Adrenal gland (tissue), 12 donors: ENCODE data around the gene SBK1. TPM values are rescaled to one million over a fixed set of nuclear protein-coding genes. Genes with fewer than 3 reads are reported as not detected.

ENCODE experiments used
- DNase-seq, 7 donors: peaks; one replicate each; pipeline ENCODE4 v3.0.0-alpha.2; 2019 to 2020
- H3K27ac ChIP-seq, 5 donors: fragments of 200-600 bp; sonication (generic) in 4 of 5; 1 replicate in 3 of 5; 2 replicates in 2 of 5; pipeline versions ENCODE4 v1.5.1 to v1.8.0; 2016 to 2020; ENCODE audit warnings: mild to moderate bottlenecking in 1 of 5
- H3K27me3 ChIP-seq: fragments of 200-600 bp; 2 replicates; pipeline ENCODE4 v1.8.0; 2021
- H3K36me3 ChIP-seq, 2 donors: fragments of 200-600 bp; replicated peaks in 1 of 2; 1 replicate in 1 of 2; 2 replicates in 1 of 2; pipeline versions ENCODE4 v1.5.1 to v1.8.0; 2018 to 2022
- H3K4me1 ChIP-seq, 2 donors: fragments of 200-600 bp; replicated peaks in 1 of 2; 1 replicate in 1 of 2; 2 replicates in 1 of 2; pipeline versions ENCODE4 v1.5.1 to v1.8.0; 2018 to 2021
- H3K4me3 ChIP-seq, 4 donors: fragments of 200-600 bp; sonication (generic) in 3 of 4; one replicate each; pipeline ENCODE4 v1.5.1; 2016 to 2018
- H3K9me3 ChIP-seq, 3 donors: fragments of 200-600 bp; sonication (generic) in 1 of 3; replicated peaks in 1 of 3; 1 replicate in 2 of 3; 2 replicates in 1 of 3; pipeline versions ENCODE4 v1.5.1 to v1.8.0; 2016 to 2021
- POLR2A ChIP-seq, 2 donors: fragments of 450-650 bp; IDR thresholded peaks; one replicate each; pipeline ENCODE4 v1.6.1; 2017; ENCODE audit warnings: antibody characterized with exemption in 2 of 2, mild to moderate bottlenecking in 2 of 2, moderate library complexity in 1 of 2
- WGBS, 4 donors: extraction: QIAGEN DNeasy Blood & Tissue Kit in 2 of 4; methylation state at CpG; one replicate each; pipeline versions ENCODE4 v1.1.5 to v1.1.7; 2013 to 2017; 5-methylcytosine and 5-hydroxymethylcytosine counted together
- intact Hi-C, 2 donors: fragments of 100-400 bp; cut with DNase I; formaldehyde crosslinking; loops; one replicate each; pipeline versions ENCODE4 v1.14.1 to v1.15.0; 2022 to 2023
- polyA plus RNA-seq, 3 donors: library from polyadenylated mRNA; stranded (reverse); fragments of 200-250 nt in 2 of 3; fragments of 350-450 nt in 1 of 3; fragmentation: Illumina TruSeq in 1 of 3; extraction: RNeasy Lipid Tissue Mini Kit (QIAGEN cat#74804) in 1 of 3; gene quantifications; one replicate each; pipeline ENCODE4 v1.2.3, GENCODE V29; 2013 to 2014
- total RNA-seq, 9 donors: library from RNA; depleted of rRNA in 4 of 9; stranded (reverse); fragments of >200 nt in 4 of 9; fragments of 120-200 nt in 1 of 9; fragmentation: NEBNext Ultra II Directional in 1 of 9; extraction: Animal tissue kit (Norgen Biotek cat#: 25700) in 1 of 9; gene quantifications; one replicate each; pipeline versions ENCODE4 v1.1.0 to v1.2.4, GENCODE V29; 2013 to 2023
- TF ChIP-seq, protein P1 (sequence below), 6 experiments: fragments of 450-650 bp in 4 of 6; fragments of 200-600 bp in 2 of 6; sonication (generic) in 1 of 6; IDR thresholded peaks; 1 replicate in 5 of 6; 2 replicates in 1 of 6; pipeline versions ENCODE4 v1.5.1 to v1.8.0; 2016 to 2021; ENCODE audit warnings: antibody characterized with exemption in 6 of 6, mild to moderate bottlenecking in 2 of 6, moderate library complexity in 1 of 6
- donor health status: healthy with polysubstance abuse.
- donor health status: Bipolar disorder and iron deficiency.
- donor health status: DM: yes; HTN: yes; CAD: no.
- donor health status: DM: no; HTN: no; CAD: no.
- donor health status: DM: no; HTN: no; CAD: no.
- donor health status: DM: yes; HTN: yes; CAD: no.

SBK1 gene
- total and polyA plus RNA-seq, 12 donors, result 0.57 to 6.9 (median 4.1) TPM

GRCh38 chr16:28313587-28313986, 21.3 kb downstream of the SBK1 start:
- 67 to 72% (median 70%) methylated on average over 7 to 11 of the region's 11 CpGs for WGBS, 4 donors
- H3K4me1 ChIP-seq, result no peaks in the 10 kb centered on the region
- no peak overlapping the region for H3K4me3 ChIP-seq
- no peaks in the 10 kb centered on the region for H3K36me3 ChIP-seq
- H3K27ac ChIP-seq, result no peak overlapping the region
- TF ChIP-seq POLR2A (IDR thresholded peaks at IDR 0.05), result no peak
- TF ChIP-seq, protein P1, sequence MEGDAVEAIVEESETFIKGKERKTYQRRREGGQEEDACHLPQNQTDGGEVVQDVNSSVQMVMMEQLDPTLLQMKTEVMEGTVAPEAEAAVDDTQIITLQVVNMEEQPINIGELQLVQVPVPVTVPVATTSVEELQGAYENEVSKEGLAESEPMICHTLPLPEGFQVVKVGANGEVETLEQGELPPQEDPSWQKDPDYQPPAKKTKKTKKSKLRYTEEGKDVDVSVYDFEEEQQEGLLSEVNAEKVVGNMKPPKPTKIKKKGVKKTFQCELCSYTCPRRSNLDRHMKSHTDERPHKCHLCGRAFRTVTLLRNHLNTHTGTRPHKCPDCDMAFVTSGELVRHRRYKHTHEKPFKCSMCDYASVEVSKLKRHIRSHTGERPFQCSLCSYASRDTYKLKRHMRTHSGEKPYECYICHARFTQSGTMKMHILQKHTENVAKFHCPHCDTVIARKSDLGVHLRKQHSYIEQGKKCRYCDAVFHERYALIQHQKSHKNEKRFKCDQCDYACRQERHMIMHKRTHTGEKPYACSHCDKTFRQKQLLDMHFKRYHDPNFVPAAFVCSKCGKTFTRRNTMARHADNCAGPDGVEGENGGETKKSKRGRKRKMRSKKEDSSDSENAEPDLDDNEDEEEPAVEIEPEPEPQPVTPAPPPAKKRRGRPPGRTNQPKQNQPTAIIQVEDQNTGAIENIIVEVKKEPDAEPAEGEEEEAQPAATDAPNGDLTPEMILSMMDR (IDR thresholded peaks at IDR 0.05), result no peak
- intact Hi-C loops, result no loop called here
- H3K9me3 ChIP-seq, result no peaks in the 10 kb centered on the region
- H3K27me3 ChIP-seq, result no peaks in the 10 kb centered on the region
- DNase-seq, result no peak

DNA sequence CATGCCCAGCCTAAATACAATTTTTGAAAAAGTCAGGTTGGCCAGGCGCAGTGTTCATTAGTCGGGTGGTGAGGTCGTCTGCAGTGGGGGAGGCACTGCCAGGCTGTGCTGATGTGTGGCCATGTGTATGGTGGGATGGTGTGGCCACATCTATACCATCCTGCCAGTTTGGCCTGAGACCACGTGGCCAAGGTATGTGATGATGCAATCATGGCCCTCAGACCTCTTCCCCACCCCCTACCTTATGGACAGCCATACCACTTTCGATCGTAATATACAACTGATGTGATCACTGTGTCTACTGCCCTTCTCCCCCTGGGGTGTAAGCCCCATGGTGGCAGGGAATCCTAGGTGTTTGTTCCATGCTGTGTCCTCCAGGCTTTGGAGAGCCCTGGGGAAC, 23.7 kb downstream of the SBK1 start:
- Histone ChIP-seq H3K36me3 (no peaks in the 10 kb centered on the region), H3K27ac (no peak overlapping the region), H3K4me3 (no peak overlapping the region), H3K9me3 (no peaks in the 10 kb centered on the region), H3K4me1 (no peaks in the 10 kb centered on the region), H3K27me3 (no peaks in the 10 kb centered on the region)
- DNase-seq, result no peak
- TF ChIP-seq POLR2A (IDR thresholded peaks at IDR 0.05), result no peak
- TF ChIP-seq, protein P1 (IDR thresholded peaks at IDR 0.05), result no peak
- intact Hi-C loops, result loop anchor here (2.0 to 5.0 kb wide), 2 partner anchors 37 to 39 kb away; no protein-coding TSS in a partner anchor
- WGBS, 4 donors, result 83 to 89% (median 86%) methylated on average over 6 of the region's 6 CpGs

- intact Hi-C loops, result loop anchor here (2.0 to 5.0 kb wide), 2 partner anchors 38 to 40 kb away; no protein-coding TSS in a partner anchor
- peak; percentile 51 to 74 (median 69) for DNase-seq
- no peaks in the 10 kb centered on the region for H3K9me3 ChIP-seq
These were observed 24.9 kb downstream of the SBK1 start for GRCh38 chr16:28317040-28317880.

More at GRCh38 chr16:28317040-28317880, 24.9 kb downstream of the SBK1 start:
- Histone ChIP-seq H3K27ac (no peak overlapping the region), H3K27me3 (no peaks in the 10 kb centered on the region), H3K36me3 (no peaks in the 10 kb centered on the region), H3K4me3 (no peak overlapping the region), H3K4me1 (no peaks in the 10 kb centered on the region)
- TF ChIP-seq, protein P1 (IDR thresholded peaks at IDR 0.05), result peak; percentile 75 to 86 (median 83)
- no peak for TF ChIP-seq POLR2A (IDR thresholded peaks at IDR 0.05)
- 47 to 75% (median 59%) methylated on average over 5 to 22 of the region's 22 CpGs for WGBS, 4 donors
